Kidney (tissue), 14 donors: ENCODE results near the gene C1QL3. TPM values are rescaled to one million over a fixed set of nuclear protein-coding genes. Genes with fewer than 3 reads are reported as not detected.

Source experiments
- DNase-seq, 5 donors: peaks; one replicate each; pipeline ENCODE4 v3.0.0-alpha.2; 2013 to 2020
- FAIRE-seq: peaks from 2 replicates; lab custom pipeline; 2012; peaks lifted over from hg19 to GRCh38; lab: Jason Lieb, UNC
- H3K27ac ChIP-seq, 2 donors: one replicate each; pipeline ENCODE4 v1.7.0; 2013; ENCODE audit warnings: low read depth in 2 of 2, low read length in 2 of 2, inconsistent platforms in 1 of 2
- H3K27me3 ChIP-seq: one replicate; pipeline ENCODE4 v1.7.1; 2013; ENCODE audit warnings: low read length, inconsistent platforms; ENCODE audit not compliant: control insufficient read depth, insufficient read depth
- H3K36me3 ChIP-seq, 3 donors: one replicate each; pipeline versions ENCODE4 v1.7.0 to v1.7.1; 2013; ENCODE audit warnings: low read length in 3 of 3, control low read depth in 1 of 3, inconsistent platforms in 1 of 3; ENCODE audit not compliant: insufficient read depth in 3 of 3, control insufficient read depth in 2 of 3
- H3K4me1 ChIP-seq, 3 donors: one replicate each; pipeline versions ENCODE4 v1.7.0 to v1.7.1; 2013; ENCODE audit warnings: low read length in 3 of 3, inconsistent platforms in 1 of 3, low read depth in 1 of 3; ENCODE audit not compliant: control insufficient read depth in 2 of 3, insufficient read depth in 2 of 3
- H3K4me3 ChIP-seq, 3 donors: one replicate each; pipeline versions ENCODE4 v1.7.0 to v1.8.1; 2013; ENCODE audit warnings: low read length in 3 of 3, control low read depth in 1 of 3, inconsistent platforms in 1 of 3
- H3K9ac ChIP-seq, 3 donors: one replicate each; pipeline versions ENCODE4 v1.7.0 to v1.7.1; 2013; ENCODE audit warnings: low read length in 3 of 3, control low read depth in 1 of 3, inconsistent platforms in 1 of 3
- H3K9me3 ChIP-seq, 3 donors: one replicate each; pipeline versions ENCODE4 v1.7.0 to v1.7.1; 2013; ENCODE audit warnings: low read length in 3 of 3, control low read depth in 1 of 3, inconsistent platforms in 1 of 3; ENCODE audit not compliant: control insufficient read depth in 2 of 3, insufficient read depth in 1 of 3
- CTCF ChIP-seq: IDR thresholded peaks from 3 replicates; pipeline ENCODE4 v1.5.1; 2012; ENCODE audit warnings: mild to moderate bottlenecking, moderate library complexity, borderline replicate concordance; ENCODE audit not compliant: insufficient read depth; ENCODE audit errors: extremely low read depth
- intact Hi-C: fragments of 100-400 bp; cut with DNase I; formaldehyde crosslinking; loops from one replicate; pipeline ENCODE4 v1.11.1; 2022
- polyA plus RNA-seq: library from polyadenylated mRNA; stranded (reverse); fragments of 350-450 nt; fragmentation: Illumina TruSeq; extraction: RNeasy Lipid Tissue Mini Kit (QIAGEN cat#74804); gene quantifications from one replicate; pipeline ENCODE4 v1.2.3, GENCODE V29; 2014; ENCODE audit warnings: low read depth, low replicate concordance; ENCODE audit not compliant: insufficient read depth
- total RNA-seq: library from RNA; stranded (reverse); fragmentation: NEBNext Ultra II Directional; extraction: Animal tissue kit (Norgen Biotek cat#: 25700); gene quantifications from one replicate; pipeline ENCODE4 v1.2.1, GENCODE V29; 2021
- donor health status: control.
- donor health status: control.
- donor health status: control.
- donor health status: control.
- donor health status: control.
- donor health status: DM: yes; HTN: yes; CAD: no.
- donor health status: Normal renal cell carcinoma (clear cell type).

Gene C1QL3
- total and polyA plus RNA-seq, 2 donors from 2014 or later = not detected

GRCh38 chr10:16519908-16520861 is 1.5 kb downstream of the C1QL3 start:
- Histone ChIP-seq H3K27me3 (peaks cover 29% of the 10 kb centered on the region), H3K27ac (no peak overlapping the region), H3K4me1 (peaks cover 0 to 8% (median 0%) of the 10 kb centered on the region in 3 donors), H3K4me3 (no peak overlapping the region), H3K9ac (no peak overlapping the region), H3K36me3 (no peaks in the 10 kb centered on the region), H3K9me3 (no peaks in the 10 kb centered on the region)
- TF ChIP-seq CTCF = no peak
- no peak for FAIRE-seq
- intact Hi-C loops = no loop called here
- peak in 3 of 5 donors; percentile 7 to 45 (median 17) for DNase-seq

DNA sequence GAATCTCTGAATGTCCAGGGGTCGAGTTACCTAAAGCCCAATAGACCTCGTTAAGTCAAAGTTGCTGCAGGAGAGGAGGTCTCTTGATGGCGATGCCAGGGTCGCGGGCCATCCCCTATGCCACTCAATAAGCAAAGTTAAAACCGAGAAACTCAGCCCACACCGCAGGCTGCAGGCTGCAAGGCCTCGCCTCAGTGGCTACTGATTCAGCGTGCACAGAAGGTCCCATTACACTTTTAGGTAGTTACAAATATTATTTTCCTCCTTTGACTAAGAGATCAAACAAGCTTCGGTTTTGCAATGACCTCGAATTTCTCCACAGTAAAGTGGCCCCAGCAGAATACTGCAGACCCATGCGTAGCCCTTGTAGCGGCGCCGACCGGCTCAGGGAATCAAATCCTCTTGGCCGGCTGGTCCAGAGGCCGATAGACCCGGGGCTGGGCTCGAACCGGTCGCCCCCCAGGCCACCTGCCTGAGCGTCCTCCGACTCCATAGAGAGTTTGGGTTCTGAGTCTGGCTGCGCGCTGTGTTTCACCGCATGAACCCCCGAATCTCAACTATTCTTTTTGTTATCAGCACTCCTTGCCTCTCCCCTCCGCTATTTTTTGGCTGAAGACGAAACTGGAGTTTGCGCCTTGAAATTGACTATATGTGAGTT is 2.3 kb downstream of the C1QL3 start:
- no peak overlapping the region for H3K4me3 ChIP-seq
- no peak for TF ChIP-seq CTCF
- H3K27ac ChIP-seq = no peak overlapping the region
- peaks cover 0 to 8% (median 0%) of the 10 kb centered on the region in 3 donors for H3K4me1 ChIP-seq
- no peaks in the 10 kb centered on the region for H3K9me3 ChIP-seq
- DNase-seq = peak in 3 of 5 donors; percentile 4 to 36 (median 8)
- no peaks in the 10 kb centered on the region for H3K36me3 ChIP-seq
- no peak overlapping the region for H3K9ac ChIP-seq
- H3K27me3 ChIP-seq = peaks cover 29% of the 10 kb centered on the region
- intact Hi-C loops = no loop called here
- no peak for FAIRE-seq

DNA sequence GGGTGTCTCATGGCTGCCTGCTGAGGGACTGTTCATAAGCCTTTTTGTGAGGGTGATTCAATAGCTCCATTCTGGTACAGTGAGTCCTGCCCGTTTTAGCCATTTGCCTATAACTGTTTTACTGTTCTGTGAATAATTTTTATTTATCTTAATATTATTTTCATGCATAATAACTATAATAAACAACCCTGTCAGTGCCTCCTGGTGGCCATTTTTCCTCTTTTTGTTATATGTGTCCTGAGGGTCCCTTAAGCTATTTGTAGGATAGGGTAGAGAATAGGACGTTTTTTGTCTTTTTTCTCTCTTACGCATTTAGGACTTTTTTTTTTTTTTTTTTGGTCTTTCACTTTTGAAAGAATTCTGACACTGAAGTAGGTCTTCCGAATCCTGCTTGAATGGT is 2.9 kb downstream of the C1QL3 start:
- no peak for FAIRE-seq
- TF ChIP-seq CTCF = no peak

More for the DNA sequence above, 2.9 kb downstream of the C1QL3 start:
- DNase-seq = peak in 2 of 5 donors; percentile 3 to 12
- intact Hi-C loops = no loop called here
- peaks cover 29% of the 10 kb centered on the region for H3K27me3 ChIP-seq
- no peak overlapping the region for H3K9ac ChIP-seq
- H3K36me3 ChIP-seq = no peaks in the 10 kb centered on the region
- peaks cover 0 to 8% (median 0%) of the 10 kb centered on the region in 3 donors for H3K4me1 ChIP-seq
- no peak overlapping the region for H3K4me3 ChIP-seq
- no peak overlapping the region for H3K27ac ChIP-seq
- H3K9me3 ChIP-seq = no peaks in the 10 kb centered on the region
